ENCODE data around the gene MICAL3. TPM values are rescaled to one million over a fixed set of nuclear protein-coding genes. Genes with fewer than 3 reads are reported as not detected.
A peak's percentile ranks its signal among the peaks of the same experiment; 100 is the strongest.

Gene MICAL3
- total and polyA plus RNA-seq, 2 experiments from 2014 or later: 6.1 to 25.1 TPM

DNA sequence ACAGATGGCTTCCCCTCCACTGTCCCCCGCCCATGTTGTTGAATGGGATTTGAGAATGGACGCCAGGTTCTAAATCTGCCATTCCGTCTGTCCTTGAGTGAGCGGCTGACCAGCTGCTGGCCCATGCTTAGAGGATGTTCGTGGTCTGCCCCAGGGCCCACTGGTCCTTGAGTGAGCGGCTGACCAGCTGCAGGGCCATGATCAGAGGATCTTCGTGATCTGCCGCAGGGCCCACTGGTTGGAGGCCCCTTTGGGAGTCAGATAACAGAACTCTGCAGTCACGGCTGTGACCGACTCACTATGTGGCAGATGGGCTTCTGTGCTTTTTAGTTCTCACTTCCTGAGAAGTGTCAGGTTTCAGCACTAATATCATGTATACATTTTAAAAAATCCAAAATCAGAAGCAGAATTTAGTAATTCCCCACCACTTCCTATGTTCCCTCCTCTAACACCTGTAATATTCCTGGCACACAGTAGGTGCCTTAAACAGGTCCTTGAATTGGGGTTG lies 54.1 kb downstream of the MICAL3 start:
- TF ChIP-seq EZH2 (IDR thresholded peaks at IDR 0.05; ENCODE audit: insufficient read depth, poor library complexity, severe bottlenecking) (no peak), EZH2phosphoT487 (IDR thresholded peaks at IDR 0.05; ENCODE audit: insufficient read depth, low read depth) (no peak)
- no peak for DNase-seq
- Histone ChIP-seq H3K9ac (peak overlapping the region; percentile 53), H3K4me3 (no peak overlapping the region), H3K4me2 (ENCODE audit: unreplicated experiment) (no peak overlapping the region), H3F3A (ENCODE audit: insufficient read depth) (peaks cover 28% of the 10 kb centered on the region), H3K9me3 (ENCODE audit: low read depth) (no peaks in the 10 kb centered on the region), H4K20me1 (ENCODE audit: insufficient read depth) (no peaks in the 10 kb centered on the region), H3K27me3 (replicated peaks; ENCODE audit: insufficient read depth) (no peaks in the 10 kb centered on the region), H3K27ac (peak overlapping the region; percentile 83), H3K36me3 (ENCODE audit: low read depth) (no peaks in the 10 kb centered on the region), H2AFZ (no peak overlapping the region), H3K9me2 (ENCODE audit: insufficient read depth) (no peaks in the 10 kb centered on the region), H3K4me1 (ENCODE audit: insufficient read depth) (peaks cover 59% of the 10 kb centered on the region), H3K79me2 (ENCODE audit: insufficient read depth) (peaks cover 100% of the 10 kb centered on the region)
- WGBS, 2 experiments (ENCODE audit: low coverage in 1 of 2, low lambda C conversion rate in 2 of 2, missing lambda C conversion rate in 2 of 2): 91 to 93% methylated on average over 10 of the region's 10 CpGs
- in situ Hi-C loops (cut with MboI): no loop called here

DNA sequence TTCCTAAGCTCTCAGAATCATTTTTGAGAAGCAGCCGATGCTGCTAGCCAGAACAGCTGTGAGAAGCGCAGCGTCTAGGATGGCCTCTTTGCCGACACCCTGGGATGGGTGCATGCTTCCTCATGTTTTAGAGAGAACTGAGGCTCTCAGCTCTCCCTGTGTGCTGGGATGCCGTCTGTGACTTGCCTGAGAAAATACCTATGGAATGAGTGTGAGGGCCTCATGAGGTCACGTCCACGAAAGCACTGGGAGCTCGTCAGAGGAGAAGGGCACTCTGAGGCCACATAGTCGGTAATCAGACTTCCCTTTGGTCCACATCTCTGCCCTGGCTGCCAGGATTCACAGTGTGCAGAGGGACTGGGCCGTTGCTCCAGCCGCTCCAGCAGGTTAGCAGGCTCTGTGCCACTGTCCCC lies 54.7 kb downstream of the MICAL3 start:
- 51 to 54% methylated on average over 10 to 11 of the region's 11 CpGs for WGBS, 2 experiments (ENCODE audit: low coverage in 1 of 2, low lambda C conversion rate in 2 of 2, missing lambda C conversion rate in 2 of 2)
- in situ Hi-C loops (cut with MboI): no loop called here

DNA sequence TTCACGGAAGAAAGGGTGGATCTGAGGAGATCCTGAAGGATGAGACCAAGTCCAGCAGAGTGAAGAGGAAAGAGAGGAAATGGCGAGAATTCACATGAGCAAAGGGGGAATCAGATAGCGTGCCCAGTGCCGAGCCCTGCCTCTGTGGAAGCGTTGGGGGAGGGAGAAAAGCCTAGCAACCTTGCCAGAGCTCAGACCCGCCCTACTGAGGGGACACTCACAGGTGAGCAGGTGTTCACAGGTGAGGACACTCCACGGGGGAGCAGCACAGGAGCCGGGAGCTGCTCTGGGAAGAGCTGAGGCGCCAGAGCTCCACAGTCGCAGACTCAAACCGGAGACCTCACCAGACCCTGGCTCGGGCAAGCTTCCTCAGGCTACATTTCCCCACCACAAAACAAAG lies 56.2 kb downstream of the MICAL3 start:
- WGBS, 2 experiments (ENCODE audit: low coverage in 1 of 2, low lambda C conversion rate in 2 of 2, missing lambda C conversion rate in 2 of 2): 97 to 99% methylated on average over 9 to 12 of the region's 12 CpGs
- DNase-seq: no peak
- Histone ChIP-seq H2AFZ (no peak overlapping the region), H3K4me1 (ENCODE audit: insufficient read depth) (peaks cover 42% of the 10 kb centered on the region), H3K9ac (no peak overlapping the region), H3K36me3 (ENCODE audit: low read depth) (no peaks in the 10 kb centered on the region), H3F3A (ENCODE audit: insufficient read depth) (peaks cover 24% of the 10 kb centered on the region), H3K27ac (no peak overlapping the region), H3K4me2 (ENCODE audit: unreplicated experiment) (no peak overlapping the region), H4K20me1 (ENCODE audit: insufficient read depth) (no peaks in the 10 kb centered on the region), H3K9me2 (ENCODE audit: insufficient read depth) (no peaks in the 10 kb centered on the region), H3K4me3 (no peak overlapping the region), H3K9me3 (ENCODE audit: low read depth) (no peaks in the 10 kb centered on the region), H3K27me3 (replicated peaks; ENCODE audit: insufficient read depth) (no peaks in the 10 kb centered on the region), H3K79me2 (ENCODE audit: insufficient read depth) (peaks cover 100% of the 10 kb centered on the region)
- in situ Hi-C loops (cut with MboI): no loop called here
- TF ChIP-seq EZH2phosphoT487 (IDR thresholded peaks at IDR 0.05; ENCODE audit: insufficient read depth, low read depth): no peak
- TF ChIP-seq EZH2 (IDR thresholded peaks at IDR 0.05; ENCODE audit: insufficient read depth, poor library complexity, severe bottlenecking): no peak

More for the DNA sequence above, 54.7 kb downstream of the MICAL3 start:
- Histone ChIP-seq H3K27ac (peak overlapping the region; percentile 83), H3K4me3 (no peak overlapping the region), H3K36me3 (ENCODE audit: low read depth) (no peaks in the 10 kb centered on the region), H4K20me1 (ENCODE audit: insufficient read depth) (no peaks in the 10 kb centered on the region), H3K9ac (peak overlapping the region; percentile 53), H3K27me3 (replicated peaks; ENCODE audit: insufficient read depth) (no peaks in the 10 kb centered on the region), H3K9me2 (ENCODE audit: insufficient read depth) (no peaks in the 10 kb centered on the region), H3K4me1 (ENCODE audit: insufficient read depth) (peaks cover 56% of the 10 kb centered on the region), H3K9me3 (ENCODE audit: low read depth) (no peaks in the 10 kb centered on the region), H2AFZ (no peak overlapping the region), H3K4me2 (ENCODE audit: unreplicated experiment) (peak overlapping the region; percentile 32), H3K79me2 (ENCODE audit: insufficient read depth) (peaks cover 100% of the 10 kb centered on the region), H3F3A (ENCODE audit: insufficient read depth) (peaks cover 28% of the 10 kb centered on the region)
- DNase-seq: peak; percentile 92
- TF ChIP-seq EZH2 (IDR thresholded peaks at IDR 0.05; ENCODE audit: insufficient read depth, poor library complexity, severe bottlenecking) (no peak), EZH2phosphoT487 (IDR thresholded peaks at IDR 0.05; ENCODE audit: insufficient read depth, low read depth) (no peak)

DNA sequence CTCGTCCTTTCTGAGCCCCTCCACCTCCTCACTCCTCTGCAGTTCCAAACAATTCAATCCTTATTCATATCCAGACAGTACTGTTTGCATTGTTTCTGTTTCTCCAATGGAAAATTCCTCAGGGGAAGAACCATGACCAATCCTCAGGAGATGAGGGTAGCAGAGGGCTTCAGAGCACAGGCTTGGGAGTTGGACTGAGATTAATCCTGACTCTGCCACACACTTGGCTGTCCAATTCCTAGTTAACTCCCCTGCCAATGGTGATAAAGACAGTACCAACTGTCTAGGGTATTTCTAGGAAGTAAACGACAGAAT lies 58.0 kb downstream of the MICAL3 start:
- Histone ChIP-seq H3K4me3 (no peak overlapping the region), H3K9me2 (ENCODE audit: insufficient read depth) (no peaks in the 10 kb centered on the region), H3K9ac (no peak overlapping the region), H3K4me1 (ENCODE audit: insufficient read depth) (peaks cover 24% of the 10 kb centered on the region), H3K27ac (no peak overlapping the region), H3K79me2 (ENCODE audit: insufficient read depth) (peaks cover 100% of the 10 kb centered on the region), H3F3A (ENCODE audit: insufficient read depth) (peaks cover 7% of the 10 kb centered on the region), H3K27me3 (replicated peaks; ENCODE audit: insufficient read depth) (no peaks in the 10 kb centered on the region), H2AFZ (no peak overlapping the region), H4K20me1 (ENCODE audit: insufficient read depth) (no peaks in the 10 kb centered on the region), H3K36me3 (ENCODE audit: low read depth) (no peaks in the 10 kb centered on the region), H3K9me3 (ENCODE audit: low read depth) (no peaks in the 10 kb centered on the region), H3K4me2 (ENCODE audit: unreplicated experiment) (no peak overlapping the region)
- in situ Hi-C loops (cut with MboI): no loop called here
- no peak for TF ChIP-seq EZH2 (IDR thresholded peaks at IDR 0.05; ENCODE audit: insufficient read depth, poor library complexity, severe bottlenecking)
- TF ChIP-seq EZH2phosphoT487 (IDR thresholded peaks at IDR 0.05; ENCODE audit: insufficient read depth, low read depth): no peak
- 75 to 85% methylated on average over 2 of the region's 2 CpGs for WGBS, 2 experiments (ENCODE audit: low coverage in 1 of 2, low lambda C conversion rate in 2 of 2, missing lambda C conversion rate in 2 of 2)
- DNase-seq: no peak

All from GM23248 (cell line).